HG03095 (cell line): ENCODE data around the gene CLCA1.
A peak's percentile ranks its signal among the peaks of the same experiment; 100 is the strongest.

Experiments
- ATAC-seq: cut with Tn5 transposase; IDR thresholded peaks from one replicate; pipeline ENCODE4 v1.9.1; 2021; ENCODE audit warnings: moderate library complexity; ENCODE audit not compliant: unreplicated experiment

Gene CLCA1

GRCh38 chr1:86502125-86502646 lies 33.5 kb downstream of the CLCA1 start:
- ATAC-seq = peak; percentile 68

- ATAC-seq = no peak
Observed at GRCh38 chr1:86502721-86503405, 34.1 kb downstream of the CLCA1 start.

GRCh38 chr1:86503406-86504136 lies 34.8 kb downstream of the CLCA1 start:
- ATAC-seq = no peak

GRCh38 chr1:86504137-86504479 lies 35.4 kb downstream of the CLCA1 start:
- no peak for ATAC-seq

GRCh38 chr1:86504895-86505563 lies 36.3 kb downstream of the CLCA1 start:
- no peak for ATAC-seq

GRCh38 chr1:86505564-86505902 lies 36.8 kb downstream of the CLCA1 start:
- no peak for ATAC-seq

- ATAC-seq = peak; percentile 66
Observed at GRCh38 chr1:86507935-86508582, 39.3 kb downstream of the CLCA1 start.

GRCh38 chr1:86508583-86508969 lies 39.8 kb downstream of the CLCA1 start:
- ATAC-seq = no peak

- no peak for ATAC-seq
Observed at GRCh38 chr1:86515597-86515996, 46.9 kb downstream of the CLCA1 start.

- ATAC-seq = no peak
Observed at GRCh38 chr1:86516335-86516734, 47.6 kb downstream of the CLCA1 start.

- ATAC-seq = no peak
Observed at GRCh38 chr1:86517336-86517735, 48.6 kb downstream of the CLCA1 start.

GRCh38 chr1:86520789-86521521 lies 52.2 kb downstream of the CLCA1 start:
- ATAC-seq = no peak

GRCh38 chr1:86521522-86521891 lies 52.8 kb downstream of the CLCA1 start:
- ATAC-seq = no peak

GRCh38 chr1:86522240-86522639 lies 53.5 kb downstream of the CLCA1 start:
- no peak for ATAC-seq

GRCh38 chr1:86523670-86524354 lies 55.1 kb downstream of the CLCA1 start:
- no peak for ATAC-seq

GRCh38 chr1:86527306-86527705 lies 58.6 kb downstream of the CLCA1 start:
- no peak for ATAC-seq

- ATAC-seq = no peak
Observed at GRCh38 chr1:86530211-86530845, 61.6 kb downstream of the CLCA1 start.

GRCh38 chr1:86537928-86538695 lies 69.4 kb downstream of the CLCA1 start:
- no peak for ATAC-seq

GRCh38 chr1:86538775-86539174 lies 70.0 kb downstream of the CLCA1 start:
- no peak for ATAC-seq
